Stimulated activated CD8-positive, alpha-beta memory T cell treated with anti-CD3 and anti-CD28 coated beads, Interleukin-7, amount 100 ng/mL, for 1 hour (primary cell): Measurements from ENCODE around the gene FABP1.

Experiments
- DNase-seq, 2 donors: peaks; one replicate each; pipeline ENCODE4 v3.0.0-alpha.2; 2020; ENCODE audit warnings: low read depth in 2 of 2

The FABP1 gene

DNA sequence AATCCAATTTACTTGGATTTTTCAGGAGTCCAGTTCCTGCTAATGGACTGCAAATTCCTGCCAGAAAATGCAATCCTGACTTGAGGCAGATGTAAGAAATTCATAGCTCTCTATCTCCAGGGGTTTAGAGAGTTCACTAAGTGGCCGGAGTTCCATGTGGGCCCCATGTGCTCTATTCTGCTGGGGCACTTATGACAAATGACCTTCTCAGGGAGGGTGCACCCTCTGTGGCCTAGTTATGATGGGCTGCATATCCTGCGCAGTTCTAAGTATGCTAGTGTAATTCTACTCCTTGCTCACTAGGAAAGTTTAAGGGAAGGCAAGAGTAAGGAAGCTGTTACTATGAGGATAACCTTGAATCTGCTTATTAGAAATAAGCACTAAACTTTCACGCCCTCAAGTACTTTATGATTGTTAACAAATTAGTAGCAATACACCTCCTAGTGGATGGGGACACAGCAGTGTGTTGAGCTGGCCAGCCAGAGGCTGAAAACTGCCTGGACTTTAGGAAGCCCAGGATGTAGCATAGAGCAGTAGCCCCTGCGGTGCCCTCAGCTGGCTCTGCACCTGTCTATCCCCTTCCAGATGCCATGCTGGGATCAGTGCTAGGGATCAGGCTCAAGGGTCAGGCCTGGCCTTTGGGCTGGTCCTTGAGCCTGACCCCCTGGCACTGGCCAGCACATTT lies 45.8 kb downstream of the FABP1 start:
- no peak for DNase-seq

DNA sequence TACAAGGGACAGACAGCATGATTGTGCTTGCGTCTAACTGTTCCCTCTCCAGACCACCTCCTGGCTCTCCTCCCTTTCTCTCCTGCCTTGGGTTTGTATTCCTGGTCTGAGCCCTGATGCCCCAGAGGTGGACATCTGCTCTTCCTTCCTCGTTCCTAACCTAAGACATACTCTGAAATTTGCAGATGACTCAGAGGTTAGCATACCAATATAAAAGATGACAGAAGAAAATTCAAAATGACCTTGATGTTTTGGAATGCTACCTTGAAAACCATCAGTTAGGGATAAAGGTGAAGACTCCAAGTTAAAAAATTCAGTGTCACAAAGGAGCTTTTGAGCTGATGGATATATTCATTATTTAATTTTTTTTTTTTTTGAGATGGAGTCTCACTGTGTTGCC lies 47.3 kb downstream of the FABP1 start:
- no peak for DNase-seq

DNA sequence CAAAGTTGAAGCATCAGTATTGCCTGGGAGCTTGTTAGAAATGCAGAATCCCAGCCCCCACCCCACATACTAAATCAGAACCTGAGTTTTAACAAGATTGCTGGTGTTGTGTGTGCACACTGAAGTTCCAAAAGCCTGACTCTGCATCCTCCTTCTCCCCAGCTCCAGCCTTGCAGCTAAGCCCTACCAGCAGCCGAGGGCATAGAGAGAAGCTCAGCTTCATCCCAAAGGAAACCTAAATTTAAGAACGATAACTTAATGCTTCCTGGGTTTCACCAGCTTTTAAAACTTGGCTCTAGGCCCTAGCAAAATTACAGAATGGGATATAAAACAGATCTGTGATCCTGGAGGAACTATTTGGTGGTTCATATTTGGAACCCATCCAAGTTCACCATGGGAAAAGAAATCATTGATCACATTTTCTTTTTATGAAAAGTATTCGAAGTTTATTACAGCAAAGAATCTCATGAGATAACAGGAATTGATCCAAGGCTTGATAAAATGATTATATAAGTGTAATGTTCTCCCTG lies 49.2 kb downstream of the FABP1 start:
- DNase-seq: no peak

DNA sequence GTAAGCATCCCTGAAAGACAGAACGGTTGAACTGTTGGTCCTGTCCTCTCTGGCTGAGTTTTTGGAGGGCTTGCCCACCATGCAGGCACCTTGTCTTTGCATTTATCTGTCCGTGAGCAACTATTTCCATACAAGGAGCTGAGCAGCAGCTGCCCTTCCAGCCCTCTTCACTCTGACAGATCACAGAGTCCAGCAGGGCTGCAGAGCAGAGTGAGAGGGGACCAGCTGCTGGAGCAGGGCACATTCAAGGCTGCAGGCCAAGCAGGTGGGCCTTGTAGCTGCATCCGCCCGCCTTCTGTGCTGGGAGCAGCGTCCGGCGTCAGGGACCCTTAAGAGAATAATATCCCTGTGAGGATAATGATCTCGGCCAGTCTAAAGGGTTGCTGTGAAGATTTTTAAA lies 50.8 kb downstream of the FABP1 start:
- no peak for DNase-seq

DNA sequence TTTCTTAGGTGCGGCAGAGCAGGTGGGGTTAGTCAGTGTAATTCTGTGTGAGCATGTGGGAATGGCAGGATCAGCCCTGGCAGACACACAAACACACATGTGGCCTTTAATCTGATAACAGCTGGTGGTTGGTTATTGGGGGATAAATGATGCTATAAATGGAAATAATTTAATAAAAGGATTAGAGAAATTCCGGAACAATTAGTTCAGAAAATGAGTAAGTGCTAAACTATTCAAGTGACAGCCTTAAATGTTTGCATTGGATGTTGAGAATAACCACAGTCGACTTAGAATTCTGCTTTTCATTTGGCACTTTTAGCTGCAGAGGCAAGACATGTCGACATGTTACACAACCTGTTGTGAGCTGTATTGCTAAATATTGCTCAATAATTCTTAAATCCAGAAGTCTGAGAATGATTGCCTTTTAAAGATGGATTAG lies 53.0 kb downstream of the FABP1 start:
- no peak for DNase-seq

DNA sequence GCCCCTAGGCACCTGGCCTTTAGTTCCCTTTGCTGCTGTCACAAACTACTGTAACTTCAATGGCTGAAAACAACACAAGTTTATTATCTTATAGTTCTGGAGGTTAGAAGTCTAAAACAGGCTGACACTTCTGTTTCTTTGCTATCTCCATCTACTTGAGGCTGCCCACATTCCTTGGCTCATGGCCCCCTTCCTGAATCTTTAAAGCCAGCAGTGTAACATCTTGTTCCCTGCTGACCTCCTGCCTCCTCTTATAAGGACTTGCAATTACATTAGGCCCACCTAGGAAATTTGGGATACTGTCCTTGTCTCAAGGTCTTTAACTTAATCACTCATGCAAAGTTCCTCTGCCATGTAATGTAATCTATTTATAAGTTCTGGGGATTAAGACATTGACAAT lies 53.7 kb downstream of the FABP1 start:
- DNase-seq: no peak
